PC-3 (cell line): ENCODE data around the gene UROC1.

Source experiments
- CTCF ChIP-seq: fragments of 300-600 bp; sonication (generic); conservative IDR thresholded peaks from 2 replicates; pipeline ENCODE4 v1.5.1; 2017; ENCODE audit warnings: antibody characterized with exemption, low read depth, mild to moderate bottlenecking, low read length
- EZH2 ChIP-seq: fragments of 300-600 bp; sonication (generic); IDR thresholded peaks from one replicate; pipeline ENCODE4 v1.6.1; 2017; ENCODE audit warnings: antibody characterized with exemption, mild to moderate bottlenecking, low read length; ENCODE audit not compliant: unreplicated experiment

GRCh38 chr3:126524429-126524988 lies 6.9 kb upstream of the UROC1 start:
- no peak for TF ChIP-seq CTCF
- TF ChIP-seq EZH2 = no peak
